Endodermal cell (in vitro differentiated cells): ENCODE measurements around the gene ELAVL4. TPM values are rescaled to one million over a fixed set of nuclear protein-coding genes. Genes with fewer than 3 reads are reported as not detected.
A peak's percentile ranks its signal among the peaks of the same experiment; 100 is the strongest.

Experiments
- DNase-seq: peaks from one replicate; pipeline ENCODE4 v3.0.0-alpha.2; 2017
- H3K27ac ChIP-seq: 2 replicates; pipeline ENCODE4 v1.5.1; 2013; ENCODE audit warnings: mild to moderate bottlenecking, low read depth, low read length, moderate library complexity
- H3K27me3 ChIP-seq: 2 replicates; pipeline ENCODE4 v1.6.1; 2013; ENCODE audit warnings: mild to moderate bottlenecking, low read length, moderate library complexity; ENCODE audit not compliant: insufficient read depth, control insufficient read depth, poor library complexity, severe bottlenecking
- H3K36me3 ChIP-seq: 2 replicates; pipeline ENCODE4 v1.7.0; 2013; ENCODE audit warnings: mild to moderate bottlenecking, low read length, moderate library complexity; ENCODE audit not compliant: control insufficient read depth, insufficient read depth
- H3K4me1 ChIP-seq: one replicate; pipeline ENCODE4 v1.7.0; 2013; ENCODE audit warnings: low read length; ENCODE audit not compliant: control insufficient read depth, insufficient read depth
- H3K4me3 ChIP-seq: 2 replicates; pipeline ENCODE4 v1.5.1; 2013; ENCODE audit warnings: mild to moderate bottlenecking, low read length, moderate library complexity
- H3K9ac ChIP-seq: 2 replicates; pipeline ENCODE4 v1.6.1; 2013; ENCODE audit warnings: mild to moderate bottlenecking, low read length, moderate library complexity; ENCODE audit not compliant: poor library complexity, severe bottlenecking; ENCODE audit errors: extremely low read depth
- H3K9me3 ChIP-seq: 2 replicates; pipeline ENCODE4 v1.6.1; 2013; ENCODE audit warnings: mild to moderate bottlenecking, low read length, moderate library complexity; ENCODE audit not compliant: control insufficient read depth
- H3K27ac Mint-ChIP-seq: 2 replicates; pipeline ENCODE4 v1.8.0; 2020; ENCODE audit warnings: mixed read lengths
- H3K27me3 Mint-ChIP-seq: 2 replicates; pipeline ENCODE4 v1.8.0; 2021; ENCODE audit warnings: mild to moderate bottlenecking, mixed read lengths; ENCODE audit not compliant: insufficient read depth
- H3K36me3 Mint-ChIP-seq: 2 replicates; pipeline ENCODE4 v1.8.0; 2020; ENCODE audit warnings: low read depth, mixed read lengths
- H3K4me1 Mint-ChIP-seq: 2 replicates; pipeline ENCODE4 v1.8.0; 2020; ENCODE audit warnings: mixed read lengths
- H3K4me3 Mint-ChIP-seq: 2 replicates; pipeline ENCODE4 v1.8.0; 2020; ENCODE audit warnings: mild to moderate bottlenecking, moderate library complexity, mixed read lengths
- H3K9me3 Mint-ChIP-seq: 2 replicates; pipeline ENCODE4 v1.8.0; 2020; ENCODE audit warnings: mild to moderate bottlenecking, mixed read lengths
- WGBS, 2 experiments: methylation state at CpG; one replicate each; pipeline versions ENCODE4 v1.1.5 to v1.1.7; 2013; ENCODE audit warnings: missing lambda C conversion rate in 2 of 2, mixed read lengths in 1 of 2; ENCODE audit not compliant: insufficient coverage in 1 of 2, insufficient read length in 1 of 2; 5-methylcytosine and 5-hydroxymethylcytosine counted together
- total RNA-seq, 2 donors: library from RNA; stranded (reverse); fragmentation: NEBNext Ultra II Directional in 1 of 2; extraction: Animal tissue kit (Norgen Biotek cat#: 25700) in 1 of 2; gene quantifications; 2 replicates in 1 of 2; 3 replicates in 1 of 2; pipeline ENCODE4 v1.2.1, GENCODE V29; 2021
- TF ChIP-seq, protein P1 (sequence below): fragments of 200-600 bp; sonication (generic); conservative IDR thresholded peaks from 2 replicates; pipeline ENCODE4 v1.5.0; 2021; ENCODE audit warnings: antibody characterized with exemption, mild to moderate bottlenecking

Gene ELAVL4
- total RNA-seq, 2 donors from 2014 or later = 4.0 to 10.3 TPM

DNA sequence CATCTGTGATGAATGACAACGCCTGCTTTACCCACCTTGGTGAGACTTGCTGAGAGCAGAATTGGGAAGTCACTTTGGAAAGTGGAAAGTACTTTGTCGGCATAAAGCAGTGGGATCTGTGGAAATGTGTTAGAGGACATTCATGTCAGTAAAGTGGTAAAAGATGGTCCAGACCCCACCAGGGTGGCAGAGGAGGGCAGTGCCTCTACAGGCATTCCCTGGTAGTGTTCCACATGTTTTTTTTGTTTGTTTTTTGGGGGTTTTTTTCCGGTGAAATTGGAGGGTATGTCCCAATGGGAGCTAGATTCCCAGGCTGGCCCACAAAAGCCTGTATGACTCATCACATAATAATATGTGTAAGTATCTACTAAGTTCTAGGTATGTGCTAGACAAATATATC lies 80.6 kb downstream of the ELAVL4 start:
- Mint-ChIP-seq H3K27ac (no peak overlapping the region), H3K9me3 (no peaks in the 10 kb centered on the region), H3K4me1 (peaks cover 6% of the 10 kb centered on the region), H3K4me3 (no peak overlapping the region), H3K36me3 (no peaks in the 10 kb centered on the region), H3K27me3 (peaks cover 34% of the 10 kb centered on the region)
- H3K9me3 ChIP-seq = no peaks in the 10 kb centered on the region
- H3K4me3 ChIP-seq = no peak overlapping the region
- H3K27ac ChIP-seq = no peak overlapping the region
- TF ChIP-seq, protein P1, sequence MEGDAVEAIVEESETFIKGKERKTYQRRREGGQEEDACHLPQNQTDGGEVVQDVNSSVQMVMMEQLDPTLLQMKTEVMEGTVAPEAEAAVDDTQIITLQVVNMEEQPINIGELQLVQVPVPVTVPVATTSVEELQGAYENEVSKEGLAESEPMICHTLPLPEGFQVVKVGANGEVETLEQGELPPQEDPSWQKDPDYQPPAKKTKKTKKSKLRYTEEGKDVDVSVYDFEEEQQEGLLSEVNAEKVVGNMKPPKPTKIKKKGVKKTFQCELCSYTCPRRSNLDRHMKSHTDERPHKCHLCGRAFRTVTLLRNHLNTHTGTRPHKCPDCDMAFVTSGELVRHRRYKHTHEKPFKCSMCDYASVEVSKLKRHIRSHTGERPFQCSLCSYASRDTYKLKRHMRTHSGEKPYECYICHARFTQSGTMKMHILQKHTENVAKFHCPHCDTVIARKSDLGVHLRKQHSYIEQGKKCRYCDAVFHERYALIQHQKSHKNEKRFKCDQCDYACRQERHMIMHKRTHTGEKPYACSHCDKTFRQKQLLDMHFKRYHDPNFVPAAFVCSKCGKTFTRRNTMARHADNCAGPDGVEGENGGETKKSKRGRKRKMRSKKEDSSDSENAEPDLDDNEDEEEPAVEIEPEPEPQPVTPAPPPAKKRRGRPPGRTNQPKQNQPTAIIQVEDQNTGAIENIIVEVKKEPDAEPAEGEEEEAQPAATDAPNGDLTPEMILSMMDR = peak; percentile 50
- DNase-seq = no peak
- no peaks in the 10 kb centered on the region for H3K36me3 ChIP-seq
- H3K4me1 ChIP-seq = no peaks in the 10 kb centered on the region
- H3K9ac ChIP-seq = no peak overlapping the region
- 79 to 89% methylated on average over 1 to 3 of the region's 3 CpGs for WGBS, 2 experiments
- peaks cover 9% of the 10 kb centered on the region for H3K27me3 ChIP-seq

DNA sequence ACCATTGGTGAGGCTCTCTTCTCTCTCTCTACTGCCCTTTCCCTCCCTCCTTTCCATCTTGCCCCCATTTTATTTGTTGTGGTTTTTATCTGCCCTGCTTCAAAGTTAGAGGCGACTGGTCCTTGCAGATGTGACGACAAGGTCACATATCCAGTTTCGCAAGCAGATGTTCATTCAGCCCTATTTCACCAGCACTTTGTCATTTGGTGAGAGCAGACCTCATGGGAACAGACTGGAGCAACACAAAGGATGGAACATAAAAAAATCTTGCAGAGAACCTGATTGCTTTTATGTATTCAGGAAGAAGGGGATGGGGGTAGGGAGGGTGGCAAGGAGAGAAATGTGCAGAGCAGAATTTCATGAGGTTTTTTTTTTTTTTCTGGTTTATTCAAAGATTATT lies 84.3 kb downstream of the ELAVL4 start:
- TF ChIP-seq, protein P1 = no peak
- WGBS, 2 experiments = 75 to 81% methylated on average over 3 of the region's 3 CpGs
- no peak overlapping the region for H3K4me3 Mint-ChIP-seq
- no peaks in the 10 kb centered on the region for H3K36me3 Mint-ChIP-seq
- H3K4me1 ChIP-seq = peaks cover 1% of the 10 kb centered on the region
- no peak for DNase-seq
- no peaks in the 10 kb centered on the region for H3K9me3 ChIP-seq
- H3K9ac ChIP-seq = no peak overlapping the region
- peaks cover 9% of the 10 kb centered on the region for H3K27me3 ChIP-seq
- no peak overlapping the region for H3K27ac Mint-ChIP-seq
- H3K4me3 ChIP-seq = no peak overlapping the region
- peaks cover 21% of the 10 kb centered on the region for H3K27me3 Mint-ChIP-seq
- H3K27ac ChIP-seq = no peak overlapping the region
- peaks cover 41% of the 10 kb centered on the region for H3K4me1 Mint-ChIP-seq
- H3K36me3 ChIP-seq = no peaks in the 10 kb centered on the region
- H3K9me3 Mint-ChIP-seq = no peaks in the 10 kb centered on the region

DNA sequence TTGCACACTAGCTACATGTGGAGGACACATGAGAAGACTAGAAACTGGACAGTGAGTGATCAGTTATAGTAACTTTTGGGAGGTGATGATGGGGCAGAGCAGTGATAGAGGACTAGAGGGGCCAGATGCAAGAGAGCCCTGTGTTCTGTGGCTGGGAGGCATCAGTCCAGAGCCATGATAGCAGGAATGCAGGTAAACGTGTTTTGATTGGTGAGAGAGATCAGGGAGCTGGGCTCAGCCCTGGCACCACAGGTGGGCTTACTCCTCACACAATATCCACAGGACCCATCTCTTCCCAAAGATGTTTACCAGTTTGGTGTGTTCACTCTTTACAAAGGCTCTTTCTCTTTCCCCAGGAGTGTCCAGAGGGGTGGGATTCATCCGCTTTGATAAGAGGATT lies 86.5 kb downstream of the ELAVL4 start:
- no peak overlapping the region for H3K27ac Mint-ChIP-seq
- Histone ChIP-seq H3K4me1 (peaks cover 4% of the 10 kb centered on the region), H3K4me3 (no peak overlapping the region), H3K36me3 (no peaks in the 10 kb centered on the region), H3K9me3 (peaks cover 5% of the 10 kb centered on the region), H3K9ac (no peak overlapping the region), H3K27ac (no peak overlapping the region), H3K27me3 (peaks cover 9% of the 10 kb centered on the region)
- H3K36me3 Mint-ChIP-seq = no peaks in the 10 kb centered on the region
- peaks cover 51% of the 10 kb centered on the region for H3K4me1 Mint-ChIP-seq
- H3K4me3 Mint-ChIP-seq = peak overlapping the region; percentile 8
- DNase-seq = no peak
- 70% methylated on average over 2 of the region's 2 CpGs; no CpG with 5 or more reads in 1 of the 2 experiments for WGBS, 2 experiments
- no peaks in the 10 kb centered on the region for H3K9me3 Mint-ChIP-seq
- H3K27me3 Mint-ChIP-seq = peaks cover 11% of the 10 kb centered on the region
- TF ChIP-seq, protein P1 = no peak
